Measurements from ENCODE around the gene SMARCB1.

SMARCB1 gene

DNA sequence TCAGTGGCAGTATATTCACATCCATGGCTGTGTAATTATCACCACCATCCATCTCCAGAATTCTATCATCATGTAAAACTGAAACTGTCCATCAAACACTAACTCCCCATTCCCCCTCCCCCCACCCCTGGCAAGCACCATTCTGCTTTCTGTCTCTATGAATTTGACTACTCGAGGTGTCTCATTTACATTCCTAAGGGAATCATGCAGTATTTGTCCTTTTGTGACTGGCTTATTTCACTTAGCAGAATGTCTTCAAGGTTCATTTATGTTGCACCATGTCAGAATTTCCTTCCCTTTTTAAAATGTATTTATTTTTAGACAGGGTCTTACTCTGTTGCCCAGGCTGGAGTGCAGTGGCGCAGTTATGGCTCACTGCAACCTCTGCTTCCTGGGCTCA lies 31.8 kb downstream of the SMARCB1 start:
- Histone ChIP-seq H3K4me3 (ENCODE audit: low read depth, low read length, poor library complexity, severe bottlenecking) (no peak overlapping the region), H3K9ac (ENCODE audit: low read length) (no peak overlapping the region), H3K4me2 (ENCODE audit: low read length) (no peak overlapping the region), H3K4me1 (ENCODE audit: insufficient read depth, low read length, severe bottlenecking) (peaks cover 14% of the 10 kb centered on the region), H3F3A (ENCODE audit: insufficient read depth, low read length) (no peaks in the 10 kb centered on the region), H3K27ac (ENCODE audit: low read depth, low read length, poor library complexity, severe bottlenecking) (no peak overlapping the region), H3K36me3 (ENCODE audit: insufficient read depth, low read length) (peaks cover 98% of the 10 kb centered on the region), H4K20me1 (ENCODE audit: insufficient read depth, low read length) (no peaks in the 10 kb centered on the region), H3K79me2 (ENCODE audit: insufficient read depth, low read length) (peaks cover 12% of the 10 kb centered on the region; the same call in 1 of the 2 replicates), H3K9me2 (ENCODE audit: low read depth, low read length) (no peaks in the 10 kb centered on the region), H2AFZ (ENCODE audit: low read length) (no peak overlapping the region), H3K27me3 (ENCODE audit: insufficient read depth, low read length) (no peaks in the 10 kb centered on the region), H3K9me3 (ENCODE audit: low read length) (no peaks in the 10 kb centered on the region)
- TF ChIP-seq, protein P1, sequence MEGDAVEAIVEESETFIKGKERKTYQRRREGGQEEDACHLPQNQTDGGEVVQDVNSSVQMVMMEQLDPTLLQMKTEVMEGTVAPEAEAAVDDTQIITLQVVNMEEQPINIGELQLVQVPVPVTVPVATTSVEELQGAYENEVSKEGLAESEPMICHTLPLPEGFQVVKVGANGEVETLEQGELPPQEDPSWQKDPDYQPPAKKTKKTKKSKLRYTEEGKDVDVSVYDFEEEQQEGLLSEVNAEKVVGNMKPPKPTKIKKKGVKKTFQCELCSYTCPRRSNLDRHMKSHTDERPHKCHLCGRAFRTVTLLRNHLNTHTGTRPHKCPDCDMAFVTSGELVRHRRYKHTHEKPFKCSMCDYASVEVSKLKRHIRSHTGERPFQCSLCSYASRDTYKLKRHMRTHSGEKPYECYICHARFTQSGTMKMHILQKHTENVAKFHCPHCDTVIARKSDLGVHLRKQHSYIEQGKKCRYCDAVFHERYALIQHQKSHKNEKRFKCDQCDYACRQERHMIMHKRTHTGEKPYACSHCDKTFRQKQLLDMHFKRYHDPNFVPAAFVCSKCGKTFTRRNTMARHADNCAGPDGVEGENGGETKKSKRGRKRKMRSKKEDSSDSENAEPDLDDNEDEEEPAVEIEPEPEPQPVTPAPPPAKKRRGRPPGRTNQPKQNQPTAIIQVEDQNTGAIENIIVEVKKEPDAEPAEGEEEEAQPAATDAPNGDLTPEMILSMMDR (IDR thresholded peaks at IDR 0.05; ENCODE audit: low read length): no peak

DNA sequence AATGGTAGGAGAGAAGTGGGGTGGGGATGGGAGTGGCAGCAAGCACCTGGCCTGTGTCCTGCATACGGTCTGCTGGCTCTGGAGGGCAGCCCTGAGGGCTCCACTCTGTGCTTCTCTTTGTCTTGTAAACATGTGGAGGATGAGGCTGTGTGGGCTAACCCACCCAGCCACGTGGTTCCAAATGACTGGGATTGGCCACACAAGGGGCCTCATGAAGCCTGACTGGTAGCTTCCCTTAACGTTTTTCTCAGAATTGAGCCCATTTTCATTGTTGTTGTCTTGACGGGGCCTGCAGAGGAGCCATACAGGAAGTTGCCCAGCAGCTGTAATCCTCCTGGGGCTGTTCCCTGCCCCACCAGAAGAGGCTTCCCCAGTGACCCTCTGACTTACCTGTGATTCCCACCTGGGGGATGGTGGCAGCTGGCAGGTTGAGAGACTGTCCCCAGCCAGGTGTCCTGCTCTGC lies 34.0 kb downstream of the SMARCB1 start:
- Histone ChIP-seq H3K36me3 (ENCODE audit: insufficient read depth, low read length) (peaks cover 99% of the 10 kb centered on the region), H3K4me2 (ENCODE audit: low read length) (no peak overlapping the region), H4K20me1 (ENCODE audit: insufficient read depth, low read length) (no peaks in the 10 kb centered on the region), H3K9me3 (ENCODE audit: low read length) (no peaks in the 10 kb centered on the region), H3K9ac (ENCODE audit: low read length) (no peak overlapping the region), H2AFZ (ENCODE audit: low read length) (no peak overlapping the region), H3K27ac (ENCODE audit: low read depth, low read length, poor library complexity, severe bottlenecking) (peak overlapping the region; percentile 40), H3K4me1 (ENCODE audit: insufficient read depth, low read length, severe bottlenecking) (peaks cover 20% of the 10 kb centered on the region), H3K79me2 (ENCODE audit: insufficient read depth, low read length) (0 out of 2 replicates have a peak, but pooled peaks cover under 1% of the 10 kb centered on the region), H3K27me3 (ENCODE audit: insufficient read depth, low read length) (no peaks in the 10 kb centered on the region), H3K4me3 (ENCODE audit: low read depth, low read length, poor library complexity, severe bottlenecking) (no peak overlapping the region), H3F3A (ENCODE audit: insufficient read depth, low read length) (no peaks in the 10 kb centered on the region), H3K9me2 (ENCODE audit: low read depth, low read length) (no peaks in the 10 kb centered on the region)
- TF ChIP-seq, protein P1 (IDR thresholded peaks at IDR 0.05; ENCODE audit: low read length): no peak

GRCh38 chr22:23822101-23822671 lies 35.4 kb downstream of the SMARCB1 start:
- H3K9me2 ChIP-seq (ENCODE audit: low read depth, low read length): no peaks in the 10 kb centered on the region
- no peaks in the 10 kb centered on the region for H3F3A ChIP-seq (ENCODE audit: insufficient read depth, low read length)
- H2AFZ ChIP-seq (ENCODE audit: low read length): no peak overlapping the region
- H3K9ac ChIP-seq (ENCODE audit: low read length): no peak overlapping the region
- peaks cover 23% of the 10 kb centered on the region for H3K4me1 ChIP-seq (ENCODE audit: insufficient read depth, low read length, severe bottlenecking)
- peaks cover 99% of the 10 kb centered on the region for H3K36me3 ChIP-seq (ENCODE audit: insufficient read depth, low read length)
- H3K4me2 ChIP-seq (ENCODE audit: low read length): no peak overlapping the region
- H3K79me2 ChIP-seq (ENCODE audit: insufficient read depth, low read length): no peaks in the 10 kb centered on the region
- TF ChIP-seq EZH2 (IDR thresholded peaks at IDR 0.05; ENCODE audit: borderline replicate concordance, low read length): no peak
- TF ChIP-seq, protein P1 (IDR thresholded peaks at IDR 0.05; ENCODE audit: low read length): no peak
- H3K27me3 ChIP-seq (ENCODE audit: insufficient read depth, low read length): no peaks in the 10 kb centered on the region
- H3K27ac ChIP-seq (ENCODE audit: low read depth, low read length, poor library complexity, severe bottlenecking): no peak overlapping the region
- H3K4me3 ChIP-seq (ENCODE audit: low read depth, low read length, poor library complexity, severe bottlenecking): no peak overlapping the region
- no peaks in the 10 kb centered on the region for H3K9me3 ChIP-seq (ENCODE audit: low read length)
- H4K20me1 ChIP-seq (ENCODE audit: insufficient read depth, low read length): no peaks in the 10 kb centered on the region

All from OCI-LY1 (cell line).